WTC11 (cell line): Measurements from ENCODE around the gene BTBD8.

ENCODE experiments used
- ATF1 ChIP-seq: sonication (generic); formaldehyde crosslinking; IDR thresholded peaks from 2 replicates; pipeline ENCODE4 v1.8.1; 2023; ENCODE audit warnings: mild to moderate bottlenecking, moderate library complexity, missing genetic modification reagents
- ATF2 ChIP-seq: sonication (generic); formaldehyde crosslinking; IDR thresholded peaks from 2 replicates; pipeline ENCODE4 v1.8.1; 2022; ENCODE audit warnings: low read depth, missing genetic modification reagents, borderline replicate concordance
- ATF3 ChIP-seq: sonication (generic); formaldehyde crosslinking; conservative IDR thresholded peaks from 2 replicates; pipeline ENCODE4 v1.8.1; 2022; ENCODE audit warnings: mild to moderate bottlenecking, missing genetic modification reagents
- CTCF ChIP-seq: fragments of 200-600 bp; IDR thresholded peaks from 2 replicates; pipeline ENCODE4 v1.8.0; 2022; ENCODE audit warnings: antibody characterized with exemption
- E2F4 ChIP-seq: sonication (generic); formaldehyde crosslinking; IDR thresholded peaks from 2 replicates; pipeline ENCODE4 v1.8.1; 2022; ENCODE audit warnings: low read depth, mild to moderate bottlenecking, moderate library complexity, missing genetic modification reagents, borderline replicate concordance
- ELF4 ChIP-seq: sonication (generic); formaldehyde crosslinking; IDR thresholded peaks from 2 replicates; pipeline ENCODE4 v1.8.1; 2022; ENCODE audit warnings: low read depth, mild to moderate bottlenecking, moderate library complexity, missing genetic modification reagents
- FOXJ3 ChIP-seq: sonication (generic); formaldehyde crosslinking; IDR thresholded peaks from 2 replicates; pipeline ENCODE4 v1.9.0; 2021; ENCODE audit warnings: missing genetic modification reagents, mild to moderate bottlenecking, borderline replicate concordance
- IRF2 ChIP-seq: sonication (generic); formaldehyde crosslinking; IDR thresholded peaks from 2 replicates; pipeline ENCODE4 v1.8.0; 2022; ENCODE audit warnings: low read depth, missing genetic modification reagents, borderline replicate concordance
- JUN ChIP-seq: sonication (generic); formaldehyde crosslinking; IDR thresholded peaks from 2 replicates; pipeline ENCODE4 v1.8.0; 2023; ENCODE audit warnings: mild to moderate bottlenecking, missing genetic modification reagents
- MAX ChIP-seq: sonication (generic); formaldehyde crosslinking; IDR thresholded peaks from 2 replicates; pipeline ENCODE4 v1.8.0; 2022; ENCODE audit warnings: mild to moderate bottlenecking, missing genetic modification reagents
- NR2C2 ChIP-seq: sonication (generic); formaldehyde crosslinking; IDR thresholded peaks from 2 replicates; pipeline ENCODE4 v1.8.0; 2022; ENCODE audit warnings: mild to moderate bottlenecking, missing genetic modification reagents
- PRDM15 ChIP-seq: sonication (generic); formaldehyde crosslinking; IDR thresholded peaks from 2 replicates; pipeline ENCODE4 v1.8.0; 2022; ENCODE audit warnings: missing genetic modification reagents
- ZSCAN18 ChIP-seq: fragments of 250-450 bp; sonication (Bioruptor Pico); IDR thresholded peaks from 2 replicates; pipeline ENCODE4 v2.1.2; 2022; ENCODE audit warnings: mild to moderate bottlenecking, moderate library complexity

- TF ChIP-seq MAX (no peak), CTCF (no peak), FOXJ3 (no peak), PRDM15 (CRISPR knock-in tag) (no peak), ATF2 (CRISPR knock-in tag) (no peak), ZSCAN18 (CRISPR knock-in tag) (no peak), ATF1 (no peak), ATF3 (CRISPR knock-in tag) (no peak), IRF2 (CRISPR knock-in tag) (no peak), E2F4 (CRISPR knock-in tag) (no peak), JUN (no peak), ELF4 (no peak), NR2C2 (CRISPR knock-in tag) (no peak)
These were observed 130.6 kb downstream of the BTBD8 start for GRCh38 chr1:92210701-92211100.
